Panc1 (cell line): Measurements from ENCODE around the gene CLDN16. TPM values are rescaled to one million over a fixed set of nuclear protein-coding genes. Genes with fewer than 3 reads are reported as not detected.

Experiments
- ATAC-seq: fragments of 200-7000 bp; cut with Tn5 transposase; 2 replicates; pipeline ENCODE4 v1.9.1; 2020; ENCODE audit warnings: mild to moderate bottlenecking, moderate library complexity
- BruUV-seq: library from RNA; stranded (reverse); fragments of 400-500 nt; replicated peaks from 2 replicates; lab custom pipeline; 2021; lab: Mats Ljungman, UMichigan
- CTCF ChIA-PET: fragments of 300-600 bp; sonication (Branson Sonifier 250); formaldehyde crosslinking; loops from one replicate; lab custom pipeline; 2022; ENCODE audit warnings: antibody characterized with exemption; lab: Charles Lee
- POLR2A ChIA-PET: fragments of 300-600 bp; sonication (Branson Sonifier 250); formaldehyde crosslinking; loops from one replicate; lab custom pipeline; 2022; ENCODE audit warnings: antibody characterized with exemption; lab: Charles Lee
- DNase-seq: peaks from one replicate; pipeline ENCODE4 v3.0.0-alpha.2; 2010; ENCODE audit warnings: low read depth, low spot score
- H3K27ac ChIP-seq: 2 replicates; pipeline ENCODE4 v1.5.1; 2011; ENCODE audit warnings: mild to moderate bottlenecking, low read length, inconsistent platforms
- H3K27me3 ChIP-seq: fragments of 200-500 bp; sonication (Bioruptor generic); 2 replicates; pipeline ENCODE4 v1.6.0; 2014; ENCODE audit warnings: low read length, inconsistent platforms; ENCODE audit not compliant: control insufficient read depth, insufficient read depth
- H3K36me3 ChIP-seq: fragments of 200-500 bp; sonication (Bioruptor generic); 2 replicates; pipeline ENCODE4 v1.5.1; 2014; ENCODE audit warnings: inconsistent platforms, mild to moderate bottlenecking, low read length, moderate library complexity; ENCODE audit not compliant: control insufficient read depth, insufficient read depth
- H3K4me1 ChIP-seq: 2 replicates; pipeline ENCODE4 v1.5.1; 2011; ENCODE audit warnings: inconsistent platforms, mild to moderate bottlenecking, low read length, moderate library complexity; ENCODE audit not compliant: control insufficient read depth, insufficient read depth
- H3K4me3 ChIP-seq, 2 experiments: 2 replicates each; pipeline ENCODE4 v1.5.1; 2011 to 2012; ENCODE audit warnings: low read depth in 2 of 2, low read length in 2 of 2, mild to moderate bottlenecking in 2 of 2, inconsistent platforms in 1 of 2, moderate library complexity in 1 of 2
- H3K9me3 ChIP-seq: fragments of 200-500 bp; sonication (Bioruptor generic); 2 replicates; pipeline ENCODE4 v1.5.1; 2014; ENCODE audit warnings: low read depth, mild to moderate bottlenecking, inconsistent platforms, low read length, moderate library complexity; ENCODE audit not compliant: control insufficient read depth, insufficient read depth
- CTCF ChIP-seq: fragments of 450-650 bp; IDR thresholded peaks from 2 replicates; pipeline ENCODE4 v1.5.1; 2017; ENCODE audit warnings: mild to moderate bottlenecking
- POLR2AphosphoS5 ChIP-seq: IDR thresholded peaks from 2 replicates; pipeline ENCODE4 v1.6.1; 2012; ENCODE audit warnings: mild to moderate bottlenecking, low read depth, low read length, moderate library complexity
- REST ChIP-seq, 2 experiments: IDR thresholded peaks; 2 replicates each; pipeline ENCODE4 v1.6.1; 2011 to 2012; ENCODE audit warnings: low read depth in 2 of 2, control low read depth in 1 of 2, low read length in 1 of 2, mild to moderate bottlenecking in 1 of 2, moderate library complexity in 1 of 2; ENCODE audit not compliant: insufficient read depth in 1 of 2
- SIN3A ChIP-seq: IDR thresholded peaks from 2 replicates; pipeline ENCODE4 v1.6.1; 2012; ENCODE audit warnings: low read depth, mild to moderate bottlenecking, low read length, moderate library complexity, borderline replicate concordance; ENCODE audit not compliant: insufficient read depth
- TCF7L2 ChIP-seq: IDR thresholded peaks from 2 replicates; pipeline ENCODE4 v1.6.1; 2011; ENCODE audit warnings: mild to moderate bottlenecking, low read depth, low read length, inconsistent platforms
- in situ Hi-C: cut with HindIII; loops from 2 replicates; pipeline ENCODE4 v1.10.0; 2016; ENCODE audit warnings: low sequenced_read_pairs, low pct_unique_long_range_greater_than_20kb
- intact Hi-C: fragments of 100-400 bp; cut with micrococcal nuclease; formaldehyde crosslinking; loops from one replicate; pipeline ENCODE4 v1.10.0; 2022; ENCODE audit not compliant: unreplicated experiment
- total RNA-seq: library from RNA; stranded (reverse); gene quantifications from one replicate; pipeline ENCODE4 v1.2.1, GENCODE V29; 2021; ENCODE audit not compliant: unreplicated experiment

CLDN16 gene
- total RNA-seq, 1 experiment from 2014 or later: not detected

- no peak overlapping the region for H3K4me3 ChIP-seq
- no peaks in the 10 kb centered on the region for H3K27me3 ChIP-seq
- no peaks in the 10 kb centered on the region for H3K9me3 ChIP-seq
- no peak for ATAC-seq
- CTCF ChIA-PET: no interaction called here
- no peaks in the 10 kb centered on the region for H3K36me3 ChIP-seq
- no peak overlapping the region for H3K27ac ChIP-seq
- BruUV-seq: no TSS peak
- in situ Hi-C loops (no loop called here), intact Hi-C loops (no loop called here)
- H3K4me1 ChIP-seq: no peaks in the 10 kb centered on the region
- no peak for TF ChIP-seq SIN3A
- no peak for TF ChIP-seq TCF7L2
- TF ChIP-seq POLR2AphosphoS5: no peak
- TF ChIP-seq CTCF: no peak
- TF ChIP-seq REST (IDR thresholded peaks at IDR 0.05; ENCODE audit: insufficient read depth in 1 of 2, low read depth in 2 of 2, low read length in 1 of 2): no peak
- DNase-seq: no peak
- POLR2A ChIA-PET: no interaction called here
Measured at GRCh38 chr3:190378240-190378891, 9.6 kb upstream of the CLDN16 start.

DNA sequence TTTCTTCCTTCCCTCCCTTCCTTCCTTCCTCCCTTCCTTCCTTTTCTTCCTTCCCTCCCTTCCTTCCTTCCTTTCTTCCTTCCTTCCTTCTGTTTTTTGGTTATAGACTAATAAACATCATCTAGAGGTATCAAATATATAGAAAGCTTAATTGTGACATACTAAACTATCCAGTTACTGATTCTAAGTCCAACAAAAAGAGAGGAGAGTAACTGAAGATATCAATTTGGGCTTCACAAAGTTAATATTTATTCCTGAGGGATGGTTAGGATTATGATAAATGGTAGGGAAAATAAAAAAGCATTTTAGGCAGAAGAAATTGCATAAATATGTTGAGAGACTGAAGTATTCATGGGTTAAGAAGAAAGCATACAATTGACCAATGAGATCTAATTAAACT, 7.8 kb upstream of the CLDN16 start:
- no peak for ATAC-seq
- Histone ChIP-seq H3K27ac (no peak overlapping the region), H3K4me3 (no peak overlapping the region), H3K36me3 (no peaks in the 10 kb centered on the region), H3K9me3 (no peaks in the 10 kb centered on the region), H3K27me3 (no peaks in the 10 kb centered on the region), H3K4me1 (0 out of 2 replicates have a peak, but pooled peaks cover 3% of the 10 kb centered on the region)
- POLR2A ChIA-PET: no interaction called here
- no TSS peak for BruUV-seq
- intact Hi-C loops: loop anchor here (5.0 to 10.0 kb wide), 2 partner anchors 153 to 315 kb away; no protein-coding TSS in a partner anchor
- DNase-seq: no peak
- CTCF ChIA-PET: no interaction called here
- TF ChIP-seq SIN3A: no peak
- in situ Hi-C loops: no loop called here

GRCh38 chr3:190381441-190381840, 6.5 kb upstream of the CLDN16 start:
- no peak for TF ChIP-seq CTCF
- no peak for TF ChIP-seq TCF7L2
- TF ChIP-seq SIN3A: no peak
- TF ChIP-seq REST (IDR thresholded peaks at IDR 0.05; ENCODE audit: insufficient read depth in 1 of 2, low read depth in 2 of 2, low read length in 1 of 2): no peak
- TF ChIP-seq POLR2AphosphoS5: no peak
- in situ Hi-C loops: no loop called here
- Histone ChIP-seq H3K4me1 (0 out of 2 replicates have a peak, but pooled peaks cover 3% of the 10 kb centered on the region), H3K36me3 (no peaks in the 10 kb centered on the region), H3K4me3 (no peak overlapping the region), H3K9me3 (no peaks in the 10 kb centered on the region), H3K27ac (no peak overlapping the region), H3K27me3 (no peaks in the 10 kb centered on the region)
- DNase-seq (no peak), ATAC-seq (no peak)
- intact Hi-C loops: loop anchor here (5.0 to 10.0 kb wide), 2 partner anchors 154 to 313 kb away; no protein-coding TSS in a partner anchor
- no TSS peak for BruUV-seq
- ChIA-PET POLR2A (no interaction called here), CTCF (no interaction called here)
